Amniotic stem cell (primary cell): ENCODE results near the gene SP2.

Experiments
- DNase-seq: peaks from one replicate; lab custom pipeline; 2025; lab: John Stamatoyannopoulos, UW

The SP2 gene

GRCh38 chr17:47889734-47890529, 6.1 kb upstream of the SP2 start:
- peak; percentile 72 for DNase-seq

- DNase-seq, result no peak
These were observed 4.4 kb upstream of the SP2 start for GRCh38 chr17:47891545-47892088.

- no peak for DNase-seq
These were observed 1.3 kb upstream of the SP2 start for GRCh38 chr17:47894498-47895346.

GRCh38 chr17:47895347-47895855, 635 bp upstream of the SP2 start:
- DNase-seq, result no peak

- DNase-seq, result peak; percentile 52
These were observed 845 bp downstream of the SP2 start for GRCh38 chr17:47896672-47897490.

GRCh38 chr17:47897561-47897960, 1.5 kb downstream of the SP2 start:
- no peak for DNase-seq

GRCh38 chr17:47898241-47898640, 2.2 kb downstream of the SP2 start:
- no peak for DNase-seq

- no peak for DNase-seq
These were observed 3.6 kb downstream of the SP2 start for GRCh38 chr17:47899643-47900042.

- no peak for DNase-seq
These were observed 5.4 kb downstream of the SP2 start for GRCh38 chr17:47901423-47901822.

- no peak for DNase-seq
These were observed 6.2 kb downstream of the SP2 start for GRCh38 chr17:47902039-47902744.

- DNase-seq, result peak; percentile 56
These were observed 9.2 kb downstream of the SP2 start for GRCh38 chr17:47905221-47905733.

GRCh38 chr17:47906443-47906842, 10.4 kb downstream of the SP2 start:
- DNase-seq, result no peak

- DNase-seq, result no peak
These were observed 12.0 kb downstream of the SP2 start for GRCh38 chr17:47907932-47908562.

GRCh38 chr17:47913050-47913449, 17.0 kb downstream of the SP2 start:
- no peak for DNase-seq

GRCh38 chr17:47914306-47914948, 18.4 kb downstream of the SP2 start:
- no peak for DNase-seq

GRCh38 chr17:47915776-47916398, 19.9 kb downstream of the SP2 start:
- no peak for DNase-seq

GRCh38 chr17:47916489-47917208, 20.6 kb downstream of the SP2 start:
- DNase-seq, result no peak

- no peak for DNase-seq
These were observed 21.5 kb downstream of the SP2 start for GRCh38 chr17:47917581-47917980.

- no peak for DNase-seq
These were observed 22.0 kb downstream of the SP2 start for GRCh38 chr17:47918006-47918405.
